Bronchial epithelial cell (primary cell): ENCODE results near the gene PRKAR2B. TPM values are rescaled to one million over a fixed set of nuclear protein-coding genes. Genes with fewer than 3 reads are reported as not detected.

ENCODE experiments used
- DNase-seq: peaks from one replicate; pipeline ENCODE4 v3.0.0-alpha.2; 2010; ENCODE audit warnings: low read depth
- FAIRE-seq: peaks from 2 replicates; lab custom pipeline; 2011; peaks lifted over from hg19 to GRCh38; lab: Jason Lieb, UNC
- H3K27me3 ChIP-seq: 2 replicates; pipeline ENCODE4 v1.5.1; 2011; ENCODE audit warnings: low read length; ENCODE audit not compliant: control insufficient read depth, insufficient read depth
- H3K36me3 ChIP-seq: 2 replicates; pipeline ENCODE4 v1.5.1; 2011; ENCODE audit warnings: low read length; ENCODE audit not compliant: control insufficient read depth, insufficient read depth
- H3K4me3 ChIP-seq: 2 replicates; pipeline ENCODE4 v1.5.1; 2011; ENCODE audit warnings: mild to moderate bottlenecking, low read depth, low read length, control low read depth
- CTCF ChIP-seq: IDR thresholded peaks from 2 replicates; pipeline ENCODE4 v1.5.1; 2011; ENCODE audit warnings: mild to moderate bottlenecking, moderate library complexity, low read length, control low read depth, inconsistent platforms; ENCODE audit not compliant: insufficient read depth, severe bottlenecking
- total RNA-seq: library from RNA; depleted of rRNA; stranded (reverse); fragments of >200 nt; gene quantifications from 2 replicates; pipeline ENCODE4 v1.2.1, GENCODE V29; 2014

The PRKAR2B gene
- total RNA-seq, 1 donor from 2014 or later: 0.26 TPM

- no peak for FAIRE-seq
Observed at GRCh38 chr7:107023522-107024151, 20.9 kb upstream of the PRKAR2B start.

DNA sequence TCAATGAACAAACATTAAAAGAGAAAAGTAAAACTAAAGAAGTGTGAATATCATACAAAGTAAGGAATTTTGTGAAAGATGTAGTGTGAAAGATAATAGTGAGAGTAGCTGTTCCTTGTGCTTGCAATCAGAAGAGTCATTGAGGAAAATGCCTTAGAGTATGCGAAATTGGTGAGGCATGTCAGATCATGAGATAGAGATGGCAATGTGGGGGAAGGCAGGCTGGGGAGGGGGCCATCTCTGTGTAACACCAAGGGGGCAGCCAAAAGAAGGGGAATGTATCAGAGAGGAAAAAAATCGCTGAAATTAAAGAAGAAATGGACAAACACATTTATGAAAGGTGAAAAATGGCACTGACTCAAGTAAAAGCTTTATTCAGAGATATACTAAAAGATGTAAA is 19.6 kb upstream of the PRKAR2B start:
- Histone ChIP-seq H3K36me3 (no peaks in the 10 kb centered on the region), H3K27me3 (no peaks in the 10 kb centered on the region), H3K4me3 (no peak overlapping the region)
- TF ChIP-seq CTCF: no peak
- DNase-seq (no peak), FAIRE-seq (no peak)

More at GRCh38 chr7:107023522-107024151, 20.9 kb upstream of the PRKAR2B start:
- TF ChIP-seq CTCF: no peak
- Histone ChIP-seq H3K36me3 (no peaks in the 10 kb centered on the region), H3K27me3 (no peaks in the 10 kb centered on the region), H3K4me3 (no peak overlapping the region)
- no peak for DNase-seq

DNA sequence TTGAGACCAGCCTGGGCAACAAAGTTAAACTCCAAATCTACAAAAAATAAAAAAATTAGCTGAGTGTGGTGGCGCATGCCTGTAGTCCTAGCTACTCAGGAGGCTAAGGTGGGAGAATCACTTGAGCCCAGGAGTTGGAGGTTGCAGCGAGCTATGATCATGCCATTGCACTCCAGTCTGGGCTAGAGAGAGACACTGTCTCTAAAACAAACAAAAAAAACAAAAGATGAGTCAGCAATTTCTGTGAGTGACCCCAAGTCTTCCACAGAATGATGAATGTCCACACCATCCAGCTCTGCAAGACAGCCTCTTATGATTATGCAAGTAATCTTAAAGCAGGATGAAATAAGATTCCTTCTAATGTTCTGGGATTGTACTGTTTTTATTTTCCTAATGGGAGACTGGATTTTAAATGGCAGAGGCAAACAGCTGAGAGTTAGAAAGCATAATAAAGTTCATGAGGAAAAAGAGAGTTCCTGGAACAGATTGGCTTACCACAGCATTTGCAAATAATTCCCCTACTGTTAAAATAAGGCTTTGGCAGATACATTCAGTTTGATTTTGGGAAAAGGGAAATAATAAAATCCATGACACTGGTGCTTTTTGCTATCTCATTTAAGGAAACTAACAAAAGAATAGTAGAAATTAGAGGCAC is 18.9 kb upstream of the PRKAR2B start:
- no peaks in the 10 kb centered on the region for H3K36me3 ChIP-seq

GRCh38 chr7:107026166-107026565 is 18.3 kb upstream of the PRKAR2B start:
- FAIRE-seq: no peak
- no peaks in the 10 kb centered on the region for H3K36me3 ChIP-seq
- H3K27me3 ChIP-seq: no peaks in the 10 kb centered on the region
- no peak overlapping the region for H3K4me3 ChIP-seq
- no peak for TF ChIP-seq CTCF
- no peak for DNase-seq

More for the DNA sequence above, 18.9 kb upstream of the PRKAR2B start:
- no peak for DNase-seq
- no peaks in the 10 kb centered on the region for H3K27me3 ChIP-seq
- TF ChIP-seq CTCF: no peak
- no peak overlapping the region for H3K4me3 ChIP-seq
- FAIRE-seq: no peak

- FAIRE-seq (no peak), DNase-seq (no peak)
- Histone ChIP-seq H3K36me3 (no peaks in the 10 kb centered on the region), H3K27me3 (no peaks in the 10 kb centered on the region), H3K4me3 (no peak overlapping the region)
- TF ChIP-seq CTCF: no peak
Observed at GRCh38 chr7:107027208-107027607, 17.3 kb upstream of the PRKAR2B start.
